PFSK-1 (cell line): ENCODE results near the gene CROCC2.

Experiments
- FOXP2 ChIP-seq: optimal IDR thresholded peaks from 2 replicates; pipeline ENCODE3; 2011; ENCODE audit warnings: borderline replicate concordance, control low read depth, inconsistent platforms; ENCODE audit not compliant: insufficient read depth; ENCODE audit errors: extremely low read length, extremely low read depth
- POLR2AphosphoS5 ChIP-seq: IDR thresholded peaks from 2 replicates; pipeline ENCODE4 v1.6.1; 2012; ENCODE audit warnings: low read depth, mild to moderate bottlenecking, control low read depth, low read length, moderate library complexity
- TAF1 ChIP-seq: IDR thresholded peaks from 2 replicates; pipeline ENCODE4 v1.6.1; 2012; ENCODE audit warnings: low read length, control low read depth, borderline replicate concordance; ENCODE audit not compliant: insufficient read depth

- no peak for TF ChIP-seq TAF1
- TF ChIP-seq FOXP2, result no peak
- no peak for TF ChIP-seq POLR2AphosphoS5
Measured at GRCh38 chr2:240999873-241000541, 93.9 kb downstream of the CROCC2 start.
